SK-N-SH treated with all-trans-retinoic acid at 6 μM for 48 hours (cell line): ENCODE measurements around the gene MS4A3.
"Not testable (repeated sequence)": the region's sequence is repeated elsewhere in the genome, so short reads cannot be mapped to it uniquely, and the experiment has no call there.

Experiments
- ATAC-seq: fragments of 200-7000 bp; cut with Tn5 transposase; 3 replicates; pipeline ENCODE4 v1.9.1; 2020; ENCODE audit warnings: mild to moderate bottlenecking, moderate library complexity
- ARNTL ChIP-seq: fragments of 450-650 bp; formaldehyde crosslinking; IDR thresholded peaks from 2 replicates; pipeline ENCODE4 v1.5.0; 2020; ENCODE audit warnings: low read depth, mild to moderate bottlenecking, moderate library complexity, borderline replicate concordance
- CSDC2 ChIP-seq: fragments of 250-450 bp; sonication (Bioruptor Pico); IDR thresholded peaks from 2 replicates; pipeline ENCODE4 v1.5.0; 2020; ENCODE audit warnings: mild to moderate bottlenecking, moderate library complexity
- GLIS3 ChIP-seq: fragments of 250-450 bp; sonication (Bioruptor Pico); IDR thresholded peaks from 2 replicates; pipeline ENCODE4 v1.5.0; 2020; ENCODE audit warnings: mild to moderate bottlenecking, moderate library complexity
- PPARA ChIP-seq: fragments of 250-450 bp; sonication (Bioruptor Pico); IDR thresholded peaks from 2 replicates; pipeline ENCODE4 v1.5.0; 2020; ENCODE audit warnings: mild to moderate bottlenecking, borderline replicate concordance
- RARB ChIP-seq: fragments of 250-450 bp; sonication (Bioruptor Pico); IDR thresholded peaks from 2 replicates; pipeline ENCODE4 v1.8.0; 2021; ENCODE audit warnings: mild to moderate bottlenecking, moderate library complexity
- SNAI2 ChIP-seq: fragments of 250-450 bp; sonication (Bioruptor Pico); IDR thresholded peaks from 2 replicates; pipeline ENCODE4 v1.5.0; 2020; ENCODE audit warnings: mild to moderate bottlenecking, moderate library complexity
- TCF4 ChIP-seq: fragments of 250-450 bp; sonication (Bioruptor Pico); IDR thresholded peaks from 2 replicates; pipeline ENCODE4 v1.8.0; 2021; ENCODE audit warnings: mild to moderate bottlenecking, moderate library complexity, borderline replicate concordance
- ZC3H10 ChIP-seq: fragments of 250-450 bp; sonication (Bioruptor Pico); IDR thresholded peaks from 2 replicates; pipeline ENCODE4 v1.5.1; 2021; ENCODE audit warnings: mild to moderate bottlenecking, moderate library complexity
- ZFP3 ChIP-seq: fragments of 250-450 bp; sonication (Bioruptor Pico); IDR thresholded peaks from 2 replicates; pipeline ENCODE4 v1.5.0; 2020; ENCODE audit warnings: mild to moderate bottlenecking, moderate library complexity
- ZFP30 ChIP-seq: fragments of 450-650 bp; formaldehyde crosslinking; IDR thresholded peaks from 2 replicates; pipeline ENCODE4 v1.5.0; 2022; ENCODE audit warnings: mild to moderate bottlenecking, moderate library complexity
- ZNF70 ChIP-seq: fragments of 450-650 bp; formaldehyde crosslinking; IDR thresholded peaks from 2 replicates; pipeline ENCODE4 v1.5.0; 2020; ENCODE audit warnings: mild to moderate bottlenecking, moderate library complexity
- TF ChIP-seq, protein P1 (sequence below): fragments of 250-450 bp; sonication (Bioruptor Pico); IDR thresholded peaks from 2 replicates; pipeline ENCODE4 v1.8.0; 2021; ENCODE audit warnings: low read depth, mild to moderate bottlenecking, moderate library complexity, borderline replicate concordance
- TF ChIP-seq, protein P2 (sequence below): fragments of 250-450 bp; sonication (Bioruptor Pico); IDR thresholded peaks from 2 replicates; pipeline ENCODE4 v1.8.0; 2020; ENCODE audit warnings: mild to moderate bottlenecking, moderate library complexity, borderline replicate concordance
- TF ChIP-seq, protein P3 (sequence below): fragments of 250-450 bp; sonication (Bioruptor Pico); IDR thresholded peaks from 2 replicates; pipeline ENCODE4 v1.5.0; 2020; ENCODE audit warnings: mild to moderate bottlenecking, moderate library complexity
- TF ChIP-seq, protein P4 (sequence below): fragments of 250-450 bp; sonication (Bioruptor Pico); IDR thresholded peaks from 2 replicates; pipeline ENCODE4 v1.5.1; 2020; ENCODE audit warnings: low read depth, mild to moderate bottlenecking, moderate library complexity

Gene MS4A3

DNA sequence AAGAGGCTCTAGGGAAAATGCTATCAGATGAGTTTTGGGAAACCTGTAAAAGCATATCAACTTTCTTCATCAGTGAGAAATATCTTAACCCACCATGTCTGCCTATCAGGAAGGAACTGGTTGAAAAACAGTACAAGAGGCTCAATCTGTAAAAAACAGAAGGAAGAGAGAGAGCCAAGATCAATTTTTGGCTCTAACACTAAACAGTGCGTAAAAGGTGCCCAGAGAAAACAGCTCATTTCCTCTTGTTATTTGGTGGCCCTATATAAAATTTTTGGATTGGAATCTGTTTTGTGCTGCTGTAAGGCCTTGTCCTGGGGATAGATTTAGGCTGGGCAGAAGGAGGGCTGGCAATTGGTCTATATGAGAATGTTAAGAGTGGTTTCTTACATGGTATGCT, 44.1 kb downstream of the MS4A3 start (continued):
- TF ChIP-seq, protein P1, sequence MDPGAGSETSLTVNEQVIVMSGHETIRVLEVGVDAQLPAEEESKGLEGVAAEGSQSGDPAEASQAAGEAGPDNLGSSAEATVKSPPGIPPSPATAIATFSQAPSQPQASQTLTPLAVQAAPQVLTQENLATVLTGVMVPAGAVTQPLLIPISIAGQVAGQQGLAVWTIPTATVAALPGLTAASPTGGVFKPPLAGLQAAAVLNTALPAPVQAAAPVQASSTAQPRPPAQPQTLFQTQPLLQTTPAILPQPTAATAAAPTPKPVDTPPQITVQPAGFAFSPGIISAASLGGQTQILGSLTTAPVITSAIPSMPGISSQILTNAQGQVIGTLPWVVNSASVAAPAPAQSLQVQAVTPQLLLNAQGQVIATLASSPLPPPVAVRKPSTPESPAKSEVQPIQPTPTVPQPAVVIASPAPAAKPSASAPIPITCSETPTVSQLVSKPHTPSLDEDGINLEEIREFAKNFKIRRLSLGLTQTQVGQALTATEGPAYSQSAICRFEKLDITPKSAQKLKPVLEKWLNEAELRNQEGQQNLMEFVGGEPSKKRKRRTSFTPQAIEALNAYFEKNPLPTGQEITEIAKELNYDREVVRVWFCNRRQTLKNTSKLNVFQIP (CRISPR knock-in tag), result no peak

DNA sequence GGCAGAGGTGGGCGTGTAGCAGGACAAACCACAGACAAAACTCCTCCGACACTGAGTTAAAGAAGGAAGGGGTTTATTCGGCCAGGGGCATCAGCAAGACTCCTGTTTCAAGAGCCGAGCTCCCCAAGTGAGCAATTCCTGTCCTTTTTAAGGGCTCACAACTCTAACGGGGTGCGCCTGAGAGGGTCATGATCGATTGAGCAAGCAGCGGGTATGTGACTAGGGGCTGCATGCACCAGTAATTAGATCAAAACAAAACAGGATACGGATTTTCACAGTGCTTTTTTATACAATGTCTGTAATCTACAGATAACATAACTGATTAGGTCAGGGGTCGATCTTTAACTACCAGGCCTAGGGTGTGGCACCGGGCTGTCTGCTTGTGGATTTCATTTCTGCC, 44.9 kb downstream of the MS4A3 start:
- ATAC-seq, result not testable (repeated sequence)

DNA sequence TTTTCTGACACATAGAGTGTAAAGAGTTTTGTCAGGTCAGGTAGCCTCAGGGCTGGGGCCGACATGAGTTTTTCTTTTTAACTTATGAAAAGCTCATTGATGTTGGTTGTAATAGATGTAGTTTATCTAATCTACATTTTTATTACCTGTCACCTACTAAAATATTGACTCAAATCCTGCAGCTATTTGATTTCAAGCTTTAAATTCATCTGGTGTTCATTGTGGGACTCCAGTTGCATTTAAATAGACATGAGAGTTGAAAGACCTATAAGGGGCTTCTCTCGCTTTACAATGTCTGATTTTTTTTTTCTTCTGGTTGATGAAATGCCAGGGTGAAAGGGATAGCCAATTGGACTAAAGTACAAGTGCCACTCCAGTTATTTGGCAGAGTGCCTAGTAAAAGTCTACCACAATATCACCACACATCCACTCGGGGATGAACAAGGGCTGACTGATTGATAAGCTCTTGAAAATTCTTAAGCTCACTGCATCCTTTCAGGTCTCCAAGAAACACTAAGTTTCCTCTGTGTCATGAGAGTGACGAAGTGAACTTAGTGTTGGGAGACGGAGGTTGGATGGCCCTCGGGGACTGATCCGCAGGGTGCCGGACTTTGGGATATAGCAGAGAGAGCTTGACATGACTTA, 48.1 kb downstream of the MS4A3 start:
- ATAC-seq, result not testable (repeated sequence)

DNA sequence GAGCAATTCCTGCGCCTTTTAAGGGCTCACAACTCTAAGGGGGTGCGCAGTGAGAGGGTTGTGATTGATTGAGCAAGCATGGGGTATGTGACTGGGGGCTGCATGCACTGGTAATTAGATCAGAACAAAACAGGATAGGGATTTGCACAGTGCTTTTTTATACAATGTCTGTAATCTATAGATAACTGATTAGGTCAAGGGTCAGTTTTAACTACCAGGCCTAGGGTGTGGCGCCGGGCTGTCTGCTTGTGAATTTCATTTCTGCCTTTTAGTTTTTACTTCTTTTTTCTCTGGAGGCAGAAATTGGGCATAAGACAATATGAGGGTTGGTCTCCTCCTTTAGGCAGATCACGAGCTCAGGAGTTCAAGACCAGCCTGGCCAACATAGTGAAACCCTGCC, 52.2 kb downstream of the MS4A3 start:
- ATAC-seq, result not testable (repeated sequence)

DNA sequence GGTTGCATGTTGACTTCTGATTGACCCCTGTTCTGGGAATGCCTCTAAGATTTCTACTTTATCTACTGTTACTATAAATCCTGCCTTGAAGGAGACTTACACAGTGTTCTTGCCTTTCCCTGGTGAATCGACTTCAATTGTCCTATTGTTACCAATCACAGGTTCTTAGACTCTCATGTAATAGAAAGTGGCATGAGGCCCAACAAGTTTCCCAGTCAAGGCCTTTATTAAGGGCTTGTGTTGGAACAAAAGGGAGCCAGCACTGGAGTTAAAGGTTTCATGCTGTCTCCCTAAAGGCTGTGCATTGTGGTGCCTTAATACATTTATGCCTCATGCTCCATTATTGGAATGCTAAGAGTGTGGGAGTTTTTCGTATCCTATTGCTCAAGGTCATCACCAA, 55.3 kb downstream of the MS4A3 start:
- no peak for ATAC-seq
- TF ChIP-seq GLIS3 (CRISPR knock-in tag), result no peak
- no peak for TF ChIP-seq TCF4
- TF ChIP-seq, protein P2, sequence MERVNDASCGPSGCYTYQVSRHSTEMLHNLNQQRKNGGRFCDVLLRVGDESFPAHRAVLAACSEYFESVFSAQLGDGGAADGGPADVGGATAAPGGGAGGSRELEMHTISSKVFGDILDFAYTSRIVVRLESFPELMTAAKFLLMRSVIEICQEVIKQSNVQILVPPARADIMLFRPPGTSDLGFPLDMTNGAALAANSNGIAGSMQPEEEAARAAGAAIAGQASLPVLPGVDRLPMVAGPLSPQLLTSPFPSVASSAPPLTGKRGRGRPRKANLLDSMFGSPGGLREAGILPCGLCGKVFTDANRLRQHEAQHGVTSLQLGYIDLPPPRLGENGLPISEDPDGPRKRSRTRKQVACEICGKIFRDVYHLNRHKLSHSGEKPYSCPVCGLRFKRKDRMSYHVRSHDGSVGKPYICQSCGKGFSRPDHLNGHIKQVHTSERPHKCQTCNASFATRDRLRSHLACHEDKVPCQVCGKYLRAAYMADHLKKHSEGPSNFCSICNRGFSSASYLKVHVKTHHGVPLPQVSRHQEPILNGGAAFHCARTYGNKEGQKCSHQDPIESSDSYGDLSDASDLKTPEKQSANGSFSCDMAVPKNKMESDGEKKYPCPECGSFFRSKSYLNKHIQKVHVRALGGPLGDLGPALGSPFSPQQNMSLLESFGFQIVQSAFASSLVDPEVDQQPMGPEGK (CRISPR knock-in tag), result no peak
- TF ChIP-seq CSDC2 (CRISPR knock-in tag), result no peak
- TF ChIP-seq, protein P3, sequence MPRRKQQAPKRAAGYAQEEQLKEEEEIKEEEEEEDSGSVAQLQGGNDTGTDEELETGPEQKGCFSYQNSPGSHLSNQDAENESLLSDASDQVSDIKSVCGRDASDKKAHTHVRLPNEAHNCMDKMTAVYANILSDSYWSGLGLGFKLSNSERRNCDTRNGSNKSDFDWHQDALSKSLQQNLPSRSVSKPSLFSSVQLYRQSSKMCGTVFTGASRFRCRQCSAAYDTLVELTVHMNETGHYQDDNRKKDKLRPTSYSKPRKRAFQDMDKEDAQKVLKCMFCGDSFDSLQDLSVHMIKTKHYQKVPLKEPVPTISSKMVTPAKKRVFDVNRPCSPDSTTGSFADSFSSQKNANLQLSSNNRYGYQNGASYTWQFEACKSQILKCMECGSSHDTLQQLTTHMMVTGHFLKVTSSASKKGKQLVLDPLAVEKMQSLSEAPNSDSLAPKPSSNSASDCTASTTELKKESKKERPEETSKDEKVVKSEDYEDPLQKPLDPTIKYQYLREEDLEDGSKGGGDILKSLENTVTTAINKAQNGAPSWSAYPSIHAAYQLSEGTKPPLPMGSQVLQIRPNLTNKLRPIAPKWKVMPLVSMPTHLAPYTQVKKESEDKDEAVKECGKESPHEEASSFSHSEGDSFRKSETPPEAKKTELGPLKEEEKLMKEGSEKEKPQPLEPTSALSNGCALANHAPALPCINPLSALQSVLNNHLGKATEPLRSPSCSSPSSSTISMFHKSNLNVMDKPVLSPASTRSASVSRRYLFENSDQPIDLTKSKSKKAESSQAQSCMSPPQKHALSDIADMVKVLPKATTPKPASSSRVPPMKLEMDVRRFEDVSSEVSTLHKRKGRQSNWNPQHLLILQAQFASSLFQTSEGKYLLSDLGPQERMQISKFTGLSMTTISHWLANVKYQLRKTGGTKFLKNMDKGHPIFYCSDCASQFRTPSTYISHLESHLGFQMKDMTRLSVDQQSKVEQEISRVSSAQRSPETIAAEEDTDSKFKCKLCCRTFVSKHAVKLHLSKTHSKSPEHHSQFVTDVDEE (CRISPR knock-in tag), result no peak
- no peak for TF ChIP-seq SNAI2 (CRISPR knock-in tag)
- TF ChIP-seq, protein P4, sequence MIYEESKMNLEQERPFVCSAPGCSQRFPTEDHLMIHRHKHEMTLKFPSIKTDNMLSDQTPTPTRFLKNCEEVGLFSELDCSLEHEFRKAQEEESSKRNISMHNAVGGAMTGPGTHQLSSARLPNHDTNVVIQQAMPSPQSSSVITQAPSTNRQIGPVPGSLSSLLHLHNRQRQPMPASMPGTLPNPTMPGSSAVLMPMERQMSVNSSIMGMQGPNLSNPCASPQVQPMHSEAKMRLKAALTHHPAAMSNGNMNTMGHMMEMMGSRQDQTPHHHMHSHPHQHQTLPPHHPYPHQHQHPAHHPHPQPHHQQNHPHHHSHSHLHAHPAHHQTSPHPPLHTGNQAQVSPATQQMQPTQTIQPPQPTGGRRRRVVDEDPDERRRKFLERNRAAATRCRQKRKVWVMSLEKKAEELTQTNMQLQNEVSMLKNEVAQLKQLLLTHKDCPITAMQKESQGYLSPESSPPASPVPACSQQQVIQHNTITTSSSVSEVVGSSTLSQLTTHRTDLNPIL (CRISPR knock-in tag), result no peak
- TF ChIP-seq ZFP3 (CRISPR knock-in tag), result no peak
- no peak for TF ChIP-seq PPARA (CRISPR knock-in tag)
- TF ChIP-seq ZFP30, result no peak
- TF ChIP-seq ARNTL (CRISPR knock-in tag), result no peak
- no peak for TF ChIP-seq ZNF70 (CRISPR knock-in tag)
- no peak for TF ChIP-seq RARB (CRISPR knock-in tag)
- TF ChIP-seq, all 23 proteins: peak for 0

DNA sequence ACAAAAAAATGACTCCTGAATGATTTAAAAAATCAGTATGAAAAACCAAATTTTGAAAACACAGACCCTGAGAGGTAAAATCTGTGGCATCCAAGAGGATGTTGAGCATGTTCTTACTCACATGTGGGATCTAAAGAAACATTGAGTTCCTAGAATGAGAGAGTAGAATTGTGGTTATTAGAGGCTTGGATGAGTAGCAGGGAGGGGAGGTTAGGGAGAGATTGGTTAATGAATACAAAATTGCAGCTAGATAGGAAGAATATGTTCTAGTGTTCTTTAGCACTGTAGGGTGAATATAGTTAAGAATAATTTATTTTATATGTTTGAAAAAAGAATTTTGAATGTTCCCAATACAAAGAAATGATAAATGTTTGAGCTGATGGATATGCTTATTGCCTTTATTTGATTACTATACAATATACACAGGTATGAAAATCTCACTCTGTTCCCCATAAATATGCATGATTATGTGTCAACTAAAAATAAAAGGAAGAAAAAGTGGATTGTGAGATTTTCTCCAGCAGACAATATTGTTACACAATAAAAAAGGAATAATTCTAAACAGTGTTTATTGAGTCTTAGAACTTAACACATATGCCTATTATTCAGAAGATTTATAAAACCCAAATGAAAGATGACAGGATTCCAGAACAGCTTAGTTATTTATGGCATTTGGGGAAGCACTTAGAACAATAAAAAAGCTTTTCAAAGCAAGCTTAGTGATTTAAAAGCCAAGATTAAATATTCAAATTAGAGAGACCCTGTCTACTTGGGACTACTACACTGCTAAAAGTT, 60.7 kb downstream of the MS4A3 start:
- no peak for ATAC-seq
- TF ChIP-seq CSDC2 (CRISPR knock-in tag) (no peak), ZC3H10 (no peak), ARNTL (CRISPR knock-in tag) (no peak), ZFP30 (no peak), RARB (CRISPR knock-in tag) (no peak), SNAI2 (CRISPR knock-in tag) (no peak)
- TF ChIP-seq, protein P2 (CRISPR knock-in tag), result no peak
- TF ChIP-seq, protein P1 (CRISPR knock-in tag), result no peak
